Measurements from ENCODE around the gene UBN1. TPM values are rescaled to one million over a fixed set of nuclear protein-coding genes. Genes with fewer than 3 reads are reported as not detected.

Gene UBN1
- polyA plus RNA-seq, 1 donor (not counting 4 experiments of a cell fraction or from before 2014, with no cell fraction given), result 11.5 TPM

DNA sequence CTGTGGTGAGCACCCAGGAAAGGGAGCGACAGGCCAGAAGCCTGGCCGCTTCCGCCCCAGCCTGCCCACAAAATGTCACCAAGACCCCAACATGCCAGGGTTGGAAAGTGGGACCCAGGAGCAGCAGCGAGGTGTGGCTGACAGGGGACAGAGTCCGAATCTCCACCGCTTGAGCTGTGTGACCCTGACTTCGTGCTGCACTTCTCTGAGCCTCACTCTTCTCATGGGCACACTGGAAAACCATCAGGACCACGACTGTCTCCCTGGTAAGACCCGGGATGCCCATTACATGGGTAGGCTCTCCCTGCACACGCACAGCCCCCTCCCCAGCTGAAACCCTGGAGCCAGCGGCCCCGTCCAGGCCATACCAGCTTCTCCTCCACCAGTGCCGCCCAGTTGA lies 54.8 kb downstream of the UBN1 start:
- Histone ChIP-seq H2AFZ (ENCODE audit: control insufficient read depth, low read length) (no peak overlapping the region), H3K4me1 (ENCODE audit: control insufficient read depth, extremely low read depth, insufficient read depth, low read length) (no peaks in the 10 kb centered on the region), H3K36me3 (ENCODE audit: control insufficient read depth in 2 of 2, extremely low read depth in 1 of 2, insufficient read depth in 2 of 2, low read length in 2 of 2) (peaks cover 8 to 21% of the 10 kb centered on the region in 2 experiments), H3K9ac (ENCODE audit: control insufficient read depth, extremely low read depth, insufficient read depth, low read length) (no peak overlapping the region), H4K20me1 (ENCODE audit: control insufficient read depth, extremely low read depth, insufficient read depth, low read length) (no peaks in the 10 kb centered on the region), H3K4me2 (ENCODE audit: control insufficient read depth, extremely low read depth, insufficient read depth, low read depth, low read length) (no peak overlapping the region), H3K27ac (ENCODE audit: control insufficient read depth, insufficient read depth, low read length) (no peak overlapping the region), H3K9me1 (ENCODE audit: control insufficient read depth, extremely low read depth, insufficient read depth, low read length) (no peaks in the 10 kb centered on the region), H3K79me2 (ENCODE audit: control insufficient read depth, insufficient read depth, low read length) (no peaks in the 10 kb centered on the region), H3K4me3 (ENCODE audit: control insufficient read depth in 2 of 3, extremely low read depth in 1 of 3, insufficient read depth in 2 of 3, low read depth in 1 of 3, low read length in 3 of 3) (no peak overlapping the region), H3K27me3 (ENCODE audit: control insufficient read depth, extremely low read depth, insufficient read depth, low read length) (no peaks in the 10 kb centered on the region), H3K9me3 (ENCODE audit: control insufficient read depth, low read depth, low read length) (no peaks in the 10 kb centered on the region)
- DNase-seq (ENCODE audit: low read depth, low spot score) (no peak), FAIRE-seq (no peak)
- dilution Hi-C loops (cut with MboI; ENCODE audit: extremely low pct_ligation_motif_present, low sequenced_read_pairs), result no loop called here
- no peak for TF ChIP-seq EZH2 (IDR thresholded peaks at IDR 0.05; ENCODE audit: low read length)
- TF ChIP-seq, protein P1, sequence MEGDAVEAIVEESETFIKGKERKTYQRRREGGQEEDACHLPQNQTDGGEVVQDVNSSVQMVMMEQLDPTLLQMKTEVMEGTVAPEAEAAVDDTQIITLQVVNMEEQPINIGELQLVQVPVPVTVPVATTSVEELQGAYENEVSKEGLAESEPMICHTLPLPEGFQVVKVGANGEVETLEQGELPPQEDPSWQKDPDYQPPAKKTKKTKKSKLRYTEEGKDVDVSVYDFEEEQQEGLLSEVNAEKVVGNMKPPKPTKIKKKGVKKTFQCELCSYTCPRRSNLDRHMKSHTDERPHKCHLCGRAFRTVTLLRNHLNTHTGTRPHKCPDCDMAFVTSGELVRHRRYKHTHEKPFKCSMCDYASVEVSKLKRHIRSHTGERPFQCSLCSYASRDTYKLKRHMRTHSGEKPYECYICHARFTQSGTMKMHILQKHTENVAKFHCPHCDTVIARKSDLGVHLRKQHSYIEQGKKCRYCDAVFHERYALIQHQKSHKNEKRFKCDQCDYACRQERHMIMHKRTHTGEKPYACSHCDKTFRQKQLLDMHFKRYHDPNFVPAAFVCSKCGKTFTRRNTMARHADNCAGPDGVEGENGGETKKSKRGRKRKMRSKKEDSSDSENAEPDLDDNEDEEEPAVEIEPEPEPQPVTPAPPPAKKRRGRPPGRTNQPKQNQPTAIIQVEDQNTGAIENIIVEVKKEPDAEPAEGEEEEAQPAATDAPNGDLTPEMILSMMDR (optimal IDR thresholded peaks at IDR 0.05 in 1 of 3, IDR thresholded peaks at IDR 0.05 in 1 of 3, conservative IDR thresholded peaks at IDR 0.05 in 1 of 3; ENCODE audit: extremely low read depth in 1 of 3, insufficient read depth in 2 of 3, low read length in 3 of 3), result no peak

DNA sequence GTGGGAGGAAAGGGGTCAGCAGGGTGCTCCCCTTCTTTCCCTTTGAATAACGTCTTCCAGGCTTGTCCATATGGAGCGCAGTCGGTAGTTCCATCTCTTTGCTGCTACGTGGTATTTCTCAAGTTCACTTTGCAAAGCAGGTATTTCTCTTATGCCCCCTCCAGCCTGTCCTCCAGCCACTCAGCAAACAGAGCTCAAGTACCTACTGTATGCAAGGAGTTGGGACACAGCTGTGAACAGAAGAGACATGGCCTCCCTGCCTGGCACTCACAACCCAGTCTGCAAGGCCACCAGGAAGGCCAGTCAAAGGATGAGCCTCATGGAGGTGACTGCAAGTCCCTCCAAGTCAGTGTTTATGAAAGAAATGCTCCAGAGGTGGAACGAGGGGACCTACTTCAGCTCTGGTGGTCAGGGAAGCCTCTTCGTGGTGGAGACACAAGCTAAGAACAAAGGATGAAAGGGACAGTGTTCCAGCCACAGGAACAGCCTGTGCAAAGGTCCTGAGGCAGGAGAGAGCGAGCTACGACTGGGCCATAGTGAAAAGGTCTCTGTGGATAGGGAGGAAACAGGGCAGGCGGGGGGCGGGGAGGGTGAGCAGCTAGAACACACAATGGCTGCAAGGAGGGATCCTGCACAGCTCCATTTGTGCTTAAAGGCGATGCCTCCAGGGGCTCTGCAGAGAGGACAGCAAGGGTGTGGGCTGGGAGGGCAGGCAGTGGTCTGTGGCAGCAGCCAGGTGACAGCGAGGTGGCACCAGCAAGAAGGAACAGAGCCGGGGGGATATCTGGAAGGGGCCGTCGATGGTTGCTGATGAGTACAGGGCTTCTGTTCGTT lies 57.0 kb downstream of the UBN1 start:
- H4K20me1 ChIP-seq (ENCODE audit: control insufficient read depth, extremely low read depth, insufficient read depth, low read length), result no peaks in the 10 kb centered on the region
- no peak for DNase-seq (ENCODE audit: low read depth, low spot score)
- H3K27ac ChIP-seq (ENCODE audit: control insufficient read depth, insufficient read depth, low read length), result no peak overlapping the region
- H3K9ac ChIP-seq (ENCODE audit: control insufficient read depth, extremely low read depth, insufficient read depth, low read length), result no peak overlapping the region
- H3K4me1 ChIP-seq (ENCODE audit: control insufficient read depth, extremely low read depth, insufficient read depth, low read length), result no peaks in the 10 kb centered on the region
- dilution Hi-C loops (cut with MboI; ENCODE audit: extremely low pct_ligation_motif_present, low sequenced_read_pairs), result no loop called here
- FAIRE-seq, result no peak
- H3K9me1 ChIP-seq (ENCODE audit: control insufficient read depth, extremely low read depth, insufficient read depth, low read length), result no peaks in the 10 kb centered on the region
- no peak overlapping the region for H2AFZ ChIP-seq (ENCODE audit: control insufficient read depth, low read length)
- H3K9me3 ChIP-seq (ENCODE audit: control insufficient read depth, low read depth, low read length), result no peaks in the 10 kb centered on the region
- no peak overlapping the region for H3K4me2 ChIP-seq (ENCODE audit: control insufficient read depth, extremely low read depth, insufficient read depth, low read depth, low read length)
- no peaks in the 10 kb centered on the region for H3K27me3 ChIP-seq (ENCODE audit: control insufficient read depth, extremely low read depth, insufficient read depth, low read length)
- H3K79me2 ChIP-seq (ENCODE audit: control insufficient read depth, insufficient read depth, low read length), result no peaks in the 10 kb centered on the region
- peaks cover 4 to 16% of the 10 kb centered on the region in 2 experiments for H3K36me3 ChIP-seq (ENCODE audit: control insufficient read depth in 2 of 2, extremely low read depth in 1 of 2, insufficient read depth in 2 of 2, low read length in 2 of 2)
- TF ChIP-seq, protein P1 (optimal IDR thresholded peaks at IDR 0.05 in 1 of 3, IDR thresholded peaks at IDR 0.05 in 1 of 3, conservative IDR thresholded peaks at IDR 0.05 in 1 of 3; ENCODE audit: extremely low read depth in 1 of 3, insufficient read depth in 2 of 3, low read length in 3 of 3), result no peak
- no peak for TF ChIP-seq EZH2 (IDR thresholded peaks at IDR 0.05; ENCODE audit: low read length)
- H3K4me3 ChIP-seq (ENCODE audit: control insufficient read depth in 2 of 3, extremely low read depth in 1 of 3, insufficient read depth in 2 of 3, low read depth in 1 of 3, low read length in 3 of 3), result no peak overlapping the region
